ENCODE results near the gene EMILIN2. TPM values are rescaled to one million over a fixed set of nuclear protein-coding genes. Genes with fewer than 3 reads are reported as not detected.

Gene EMILIN2
- total and polyA plus RNA-seq, 2 of the 8 experiments (the other 6 are each of a cell fraction or from before 2014, with no cell fraction given), result 6.0 to 7.5 TPM

DNA sequence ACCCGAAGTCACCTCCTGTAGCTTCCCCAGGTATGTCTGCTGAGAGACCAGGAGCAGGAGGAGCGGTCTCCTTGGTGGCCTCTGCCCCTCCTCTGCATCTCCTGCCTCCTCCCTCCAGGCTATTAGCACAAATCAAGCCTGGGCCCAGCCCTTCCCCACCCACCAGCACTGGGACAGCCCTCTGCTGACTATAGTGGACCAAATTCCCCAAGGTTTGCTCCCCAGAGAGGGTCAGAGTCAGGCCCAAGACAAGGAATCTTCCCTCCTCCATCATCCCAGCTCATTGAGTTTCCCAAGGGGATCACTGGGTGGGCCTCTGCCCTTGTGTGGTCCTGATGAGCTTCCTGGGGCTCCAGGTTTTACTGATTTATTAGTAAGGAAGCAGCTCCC is 62.1 kb downstream of the EMILIN2 start:
- Histone ChIP-seq H4K8ac (ENCODE audit: extremely low read depth, insufficient read depth, low read length) (no peak overlapping the region), H3K79me1 (ENCODE audit: low read depth, low read length) (peaks cover 4% of the 10 kb centered on the region; the same call in 1 of the 2 replicates)
- TF ChIP-seq, protein P1, sequence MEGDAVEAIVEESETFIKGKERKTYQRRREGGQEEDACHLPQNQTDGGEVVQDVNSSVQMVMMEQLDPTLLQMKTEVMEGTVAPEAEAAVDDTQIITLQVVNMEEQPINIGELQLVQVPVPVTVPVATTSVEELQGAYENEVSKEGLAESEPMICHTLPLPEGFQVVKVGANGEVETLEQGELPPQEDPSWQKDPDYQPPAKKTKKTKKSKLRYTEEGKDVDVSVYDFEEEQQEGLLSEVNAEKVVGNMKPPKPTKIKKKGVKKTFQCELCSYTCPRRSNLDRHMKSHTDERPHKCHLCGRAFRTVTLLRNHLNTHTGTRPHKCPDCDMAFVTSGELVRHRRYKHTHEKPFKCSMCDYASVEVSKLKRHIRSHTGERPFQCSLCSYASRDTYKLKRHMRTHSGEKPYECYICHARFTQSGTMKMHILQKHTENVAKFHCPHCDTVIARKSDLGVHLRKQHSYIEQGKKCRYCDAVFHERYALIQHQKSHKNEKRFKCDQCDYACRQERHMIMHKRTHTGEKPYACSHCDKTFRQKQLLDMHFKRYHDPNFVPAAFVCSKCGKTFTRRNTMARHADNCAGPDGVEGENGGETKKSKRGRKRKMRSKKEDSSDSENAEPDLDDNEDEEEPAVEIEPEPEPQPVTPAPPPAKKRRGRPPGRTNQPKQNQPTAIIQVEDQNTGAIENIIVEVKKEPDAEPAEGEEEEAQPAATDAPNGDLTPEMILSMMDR (IDR thresholded peaks at IDR 0.05; ENCODE audit: control extremely low read depth in 1 of 3, insufficient read depth in 1 of 3, low read depth in 1 of 3, low read length in 3 of 3), result no peak
- no peak for TF ChIP-seq SAP30 (IDR thresholded peaks at IDR 0.05; ENCODE audit: insufficient read depth, insufficient replicate concordance, low read length)
- no peak for TF ChIP-seq CBX5 (IDR thresholded peaks at IDR 0.05; ENCODE audit: low read depth, low read length)
- TF ChIP-seq CTBP2 (IDR thresholded peaks at IDR 0.05; ENCODE audit: borderline replicate concordance, insufficient read depth, insufficient read length, low read length), result no peak
- TF ChIP-seq ZNF274 (IDR thresholded peaks at IDR 0.05; ENCODE audit: borderline replicate concordance, extremely low read depth, low read length), result no peak
- no peak for TF ChIP-seq EZH2 (IDR thresholded peaks at IDR 0.05; ENCODE audit: low read depth, low read length, severe bottlenecking)
- TF ChIP-seq HDAC6 (IDR thresholded peaks at IDR 0.05; ENCODE audit: low read depth, low read length), result no peak
- TF ChIP-seq POLR2A (IDR thresholded peaks at IDR 0.05; ENCODE audit: control extremely low read depth in 1 of 2, low read depth in 2 of 2, low read length in 2 of 2), result no peak
- no peak for TF ChIP-seq MAFK (IDR thresholded peaks at IDR 0.05; ENCODE audit: low read depth, low read length)
- TF ChIP-seq RBBP5 (IDR thresholded peaks at IDR 0.05; ENCODE audit: borderline replicate concordance, low read depth, low read length), result no peak
- TF ChIP-seq TBP (IDR thresholded peaks at IDR 0.05; ENCODE audit: low read depth, low read length), result no peak

More for the DNA sequence above, 62.1 kb downstream of the EMILIN2 start:
- no peak overlapping the region for H3K56ac ChIP-seq (replicated peaks; ENCODE audit: insufficient read length, low read depth, low read length)
- H2BK20ac ChIP-seq (ENCODE audit: low read length), result no peak overlapping the region
- H3K9me3 ChIP-seq (ENCODE audit: insufficient read depth in 2 of 2, low read depth in 1 of 2, low read length in 1 of 2), result no peaks in the 10 kb centered on the region; a peak in 1 of 4 replicates
- DNase-seq (ENCODE audit: low read depth in 1 of 2, low spot score in 2 of 2) (no peak), FAIRE-seq (no peak)
- H3K27me3 ChIP-seq (replicated peaks in 1 of 4; ENCODE audit: control insufficient read depth in 3 of 4, extremely low read depth in 1 of 4, insufficient read depth in 3 of 4, low read length in 3 of 4), result peaks cover 0 to 2% (median 0%) of the 10 kb centered on the region in 4 experiments; a peak in 3 of 7 replicates
- H2BK12ac ChIP-seq (ENCODE audit: low read depth, low read length), result no peak overlapping the region
- H4K91ac ChIP-seq (replicated peaks; ENCODE audit: insufficient read length, low read length), result no peak overlapping the region
- H3K4me1 ChIP-seq (replicated peaks in 1 of 4; ENCODE audit: control insufficient read depth in 3 of 4, insufficient read depth in 4 of 4, low read length in 3 of 4), result peaks cover 0 to 6% (median 4%) of the 10 kb centered on the region in 4 experiments; a peak in 5 of 7 replicates
- H2AFZ ChIP-seq (ENCODE audit: low read length), result no peak overlapping the region
- CTCF ChIA-PET (ENCODE audit: partially characterized antibody), result interaction anchor here (1.1 to 3.5 kb wide), 3 partner anchors 11 to 337 kb away, joined by 3 to 14 read pairs (median 6); no protein-coding TSS in a partner anchor
- peaks cover 0 to 19% (median 15%) of the 10 kb centered on the region in 4 experiments; a peak in 6 of 8 replicates for H3K36me3 ChIP-seq (ENCODE audit: control insufficient read depth in 2 of 4, insufficient read depth in 4 of 4, low read length in 3 of 4)
- no peak overlapping the region for H3K23ac ChIP-seq (ENCODE audit: insufficient read length)
- no peak overlapping the region for H3K4me3 ChIP-seq (ENCODE audit: extremely low read depth in 1 of 4, insufficient read depth in 2 of 4, low read depth in 3 of 4, low read length in 4 of 4)
- no peak overlapping the region for H3K27ac ChIP-seq (ENCODE audit: low read depth, low read length)
- no peak overlapping the region for H3K18ac ChIP-seq (ENCODE audit: extremely low read depth, low read length)
- no peak overlapping the region for H3K14ac ChIP-seq (ENCODE audit: insufficient read length)
- no peak overlapping the region for H2BK15ac ChIP-seq (ENCODE audit: low read length)
- no peak overlapping the region for H2AK5ac ChIP-seq (ENCODE audit: low read depth, low read length)
- no peak overlapping the region for H2BK120ac ChIP-seq (replicated peaks; ENCODE audit: low read depth, low read length)
- 84% methylated on average over 2 of the region's 2 CpGs; no CpG with 5 or more reads in 1 of the 2 experiments for WGBS, 2 experiments (ENCODE audit: extremely low coverage in 1 of 2, insufficient coverage in 1 of 2, insufficient read length in 1 of 2, insufficient replicate concordance in 2 of 2, low coverage in 1 of 2, low lambda C conversion rate in 2 of 2, missing lambda C conversion rate in 1 of 2)
- peaks cover 12% of the 10 kb centered on the region; the same call in 1 of the 2 replicates for H3K23me2 ChIP-seq (ENCODE audit: low read depth, low read length)
- H3K4ac ChIP-seq (replicated peaks; ENCODE audit: insufficient read length, low read depth, low read length), result no peak overlapping the region
- POLR2A ChIA-PET (ENCODE audit: partially characterized antibody), result interaction anchor here (0.9 to 1.6 kb wide), 2 partner anchors 9 to 253 kb away, joined by 3 to 4 read pairs; partner anchors contain the start of gene SMCHD1
- H3K79me2 ChIP-seq (ENCODE audit: control insufficient read depth in 1 of 2, insufficient read depth in 2 of 2, low read length in 2 of 2), result no peaks in the 10 kb centered on the region
- no peak overlapping the region for H2BK5ac ChIP-seq (ENCODE audit: low read depth, low read length)
- peaks cover 0 to 12% of the 10 kb centered on the region in 2 experiments for H4K20me1 ChIP-seq (replicated peaks in 1 of 2; ENCODE audit: control insufficient read depth in 1 of 2, insufficient read depth in 2 of 2, low read length in 2 of 2)
- no peak overlapping the region for H3K9ac ChIP-seq (replicated peaks in 1 of 4; ENCODE audit: extremely low read depth in 1 of 4, low read depth in 3 of 4, low read length in 3 of 4)
- no peak overlapping the region for H4K5ac ChIP-seq (ENCODE audit: insufficient read length, low read depth, low read length)
- H3K4me2 ChIP-seq (ENCODE audit: insufficient read depth in 1 of 2, low read depth in 2 of 2, low read length in 2 of 2), result no peak overlapping the region; a peak in 1 of 4 replicates
